ENCODE data around the gene PHF21B.
"Not testable (repeated sequence)": the region's sequence is repeated elsewhere in the genome, so short reads cannot be mapped to it uniquely, and the experiment has no call there.

Gene PHF21B

GRCh38 chr22:44914026-44914721 is 95.6 kb downstream of the PHF21B start:
- DNase-seq, result no peak

- DNase-seq, result no peak
These were observed 96.4 kb downstream of the PHF21B start for GRCh38 chr22:44913198-44913983.

- no peak for DNase-seq
These were observed 100.6 kb downstream of the PHF21B start for GRCh38 chr22:44909241-44909640.

- DNase-seq, result no peak
These were observed 101.8 kb downstream of the PHF21B start for GRCh38 chr22:44907765-44908737.

DNA sequence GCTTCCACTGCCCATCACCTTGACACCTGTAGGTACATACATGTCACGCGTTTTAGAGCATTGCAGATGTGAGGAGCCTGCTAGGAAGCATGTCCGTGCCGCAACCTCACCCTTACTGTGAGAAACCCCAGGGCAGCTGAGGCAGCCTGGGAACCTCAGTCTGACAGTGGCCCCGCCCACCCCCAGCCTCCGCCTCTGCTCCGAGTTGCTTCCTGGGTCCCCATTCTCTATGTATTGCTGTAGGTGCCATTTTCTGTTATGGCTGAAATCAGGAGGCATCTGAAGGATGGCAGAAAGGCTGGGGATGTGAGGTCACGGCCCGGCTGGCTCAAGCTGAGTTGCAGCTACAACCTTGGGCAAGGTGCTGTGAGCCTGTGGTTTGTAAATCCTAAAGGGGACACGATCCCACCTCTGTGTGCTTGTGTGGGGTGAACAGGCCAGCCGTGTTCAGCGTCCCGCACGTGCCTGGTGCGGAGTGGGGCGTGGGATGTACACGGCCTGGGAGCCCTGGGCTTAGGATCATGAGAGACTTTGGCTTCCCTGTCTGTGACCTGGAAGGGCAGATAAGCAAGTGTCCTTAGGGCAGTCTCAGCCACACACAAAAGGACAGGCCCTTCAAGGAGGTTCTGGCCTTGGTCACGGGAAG is 102.7 kb downstream of the PHF21B start:
- no peak for DNase-seq

DNA sequence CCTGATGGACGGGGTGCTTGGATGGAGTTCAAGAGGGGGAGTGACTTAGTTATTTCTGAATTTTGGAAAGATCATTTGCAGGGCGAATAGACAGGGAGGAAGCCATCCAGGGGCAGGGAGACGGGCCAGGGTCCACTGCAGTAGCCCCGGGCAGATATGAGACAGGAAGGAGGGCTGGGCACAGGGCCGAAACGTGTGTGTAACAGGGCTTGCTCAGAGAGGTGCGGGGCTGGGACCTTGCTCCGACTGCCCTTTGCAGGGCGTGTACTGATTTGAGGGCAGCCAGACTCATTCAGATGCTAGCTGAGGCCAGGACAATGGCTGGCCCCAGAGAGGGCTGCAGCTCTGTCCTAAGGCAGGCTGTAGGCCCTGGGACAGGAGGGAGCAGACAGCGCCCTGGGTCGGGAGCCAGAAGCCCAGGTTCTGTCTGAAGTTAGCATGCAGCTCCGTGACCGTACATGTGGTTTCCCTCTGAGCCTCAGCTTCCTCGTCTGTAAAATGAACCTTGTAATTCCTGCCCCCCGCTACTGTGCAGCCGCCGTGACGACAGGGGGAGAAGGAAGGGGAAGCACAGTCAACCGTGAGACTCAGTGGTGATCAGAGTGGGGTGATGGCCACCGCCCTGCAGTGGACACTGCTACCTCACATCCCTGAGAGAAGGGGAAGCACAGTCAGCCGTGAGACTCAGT is 103.4 kb downstream of the PHF21B start:
- DNase-seq, result no peak

GRCh38 chr22:44904492-44905152 is 105.2 kb downstream of the PHF21B start:
- not testable (repeated sequence) for DNase-seq

- not testable (repeated sequence) for DNase-seq
These were observed 106.6 kb downstream of the PHF21B start for GRCh38 chr22:44903164-44903563.

DNA sequence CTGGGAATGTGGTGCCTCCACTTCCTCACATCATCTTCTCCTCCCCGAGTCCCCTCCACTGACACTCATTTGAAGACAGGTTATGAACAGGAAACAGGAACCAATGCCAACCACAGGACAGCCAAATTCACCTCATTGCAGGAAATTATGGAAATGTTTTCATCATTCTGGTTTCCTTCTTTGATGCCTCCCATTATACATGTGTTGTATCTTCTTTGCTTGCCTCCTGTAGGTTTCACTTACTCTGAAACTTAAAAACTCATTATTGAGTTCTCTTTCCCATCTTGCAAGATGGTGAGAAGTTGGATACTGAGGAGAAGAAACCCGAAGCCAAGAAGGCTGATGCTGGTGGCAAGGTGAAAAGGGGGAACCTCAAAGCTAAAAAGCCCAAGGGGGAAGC is 108.5 kb downstream of the PHF21B start:
- no peak for DNase-seq

DNA sequence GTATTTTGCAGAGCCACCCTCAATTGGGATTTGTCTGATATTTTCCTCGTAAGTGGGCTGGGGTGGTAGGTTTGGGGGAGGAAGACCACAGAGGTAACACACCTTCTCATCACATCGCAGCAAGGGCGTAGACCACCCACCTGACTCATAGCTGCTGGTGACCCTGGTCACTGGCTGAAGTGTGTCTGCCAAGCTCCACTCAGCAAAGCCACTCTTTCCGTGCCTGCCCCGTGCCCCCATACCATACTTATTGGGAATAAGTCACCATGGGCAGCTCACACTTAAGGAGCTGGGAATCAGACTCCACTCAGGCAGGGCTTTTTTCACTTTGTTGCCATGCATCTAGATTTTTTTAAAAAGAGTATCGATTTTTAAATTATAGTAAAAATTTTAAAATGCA is 111.6 kb downstream of the PHF21B start:
- DNase-seq, result no peak

GRCh38 chr22:44895296-44896055 is 114.3 kb downstream of the PHF21B start:
- DNase-seq, result no peak

GRCh38 chr22:44894782-44895181 is 115.0 kb downstream of the PHF21B start:
- DNase-seq, result no peak

DNA sequence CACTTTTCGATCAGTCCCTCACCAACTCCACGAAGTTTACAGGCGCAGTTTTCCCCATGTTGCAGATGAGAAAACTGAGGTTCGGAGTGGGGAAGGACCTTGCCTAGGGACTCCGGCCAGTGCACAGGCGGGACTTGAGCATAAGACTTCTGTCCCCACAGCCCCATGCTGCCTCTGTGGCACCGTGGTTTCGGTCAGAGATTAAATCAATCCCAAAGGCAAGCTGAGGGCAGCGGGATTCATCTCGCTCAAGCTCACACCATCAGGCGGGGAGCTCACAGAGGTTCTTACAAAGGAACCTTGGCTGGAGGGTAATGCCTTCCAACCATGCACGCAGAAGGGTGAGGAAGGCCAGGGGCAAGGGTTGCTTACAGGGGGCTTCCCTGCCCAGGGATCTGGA is 115.5 kb downstream of the PHF21B start:
- no peak for DNase-seq

DNA sequence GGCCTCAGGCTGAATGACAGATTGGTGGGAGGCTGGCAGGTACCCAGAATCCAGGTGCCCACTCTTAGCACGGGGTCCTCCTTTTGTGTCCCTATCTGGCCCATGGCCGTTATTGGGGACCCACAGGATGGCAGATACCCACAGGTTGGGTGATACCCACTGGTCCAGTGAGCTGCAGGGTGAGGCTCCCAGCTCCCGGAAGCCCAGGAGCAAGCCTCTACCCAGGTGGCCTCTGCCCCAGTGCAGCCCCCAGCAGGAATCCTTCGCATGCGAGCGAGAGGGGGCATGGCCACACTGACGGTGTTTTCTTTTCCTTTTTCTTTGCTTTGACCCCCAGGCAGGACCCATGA is 116.1 kb downstream of the PHF21B start:
- DNase-seq, result no peak

GRCh38 chr22:44892803-44893730 is 116.7 kb downstream of the PHF21B start:
- DNase-seq, result no peak

GRCh38 chr22:44892243-44892642 is 117.6 kb downstream of the PHF21B start:
- no peak for DNase-seq

DNA sequence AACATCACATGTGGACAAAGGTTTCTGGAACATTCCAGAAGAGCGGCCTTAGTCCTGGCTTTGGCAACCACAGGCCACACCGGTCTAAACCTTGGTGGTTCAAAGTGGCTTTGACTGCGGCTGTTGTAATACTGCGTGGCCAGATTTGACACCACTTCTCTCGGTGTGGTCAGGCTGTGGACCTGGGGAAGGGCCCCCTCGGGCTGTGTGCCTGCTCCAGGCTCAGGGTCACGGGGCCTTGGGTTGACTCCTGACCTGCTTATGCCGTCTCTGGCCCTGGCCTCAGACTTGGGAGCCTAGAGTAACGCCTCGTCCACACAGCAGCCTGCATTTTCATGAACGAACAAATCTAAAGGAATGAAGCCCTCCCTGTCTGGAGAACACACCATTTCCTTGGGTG is 118.0 kb downstream of the PHF21B start:
- no peak for DNase-seq

DNA sequence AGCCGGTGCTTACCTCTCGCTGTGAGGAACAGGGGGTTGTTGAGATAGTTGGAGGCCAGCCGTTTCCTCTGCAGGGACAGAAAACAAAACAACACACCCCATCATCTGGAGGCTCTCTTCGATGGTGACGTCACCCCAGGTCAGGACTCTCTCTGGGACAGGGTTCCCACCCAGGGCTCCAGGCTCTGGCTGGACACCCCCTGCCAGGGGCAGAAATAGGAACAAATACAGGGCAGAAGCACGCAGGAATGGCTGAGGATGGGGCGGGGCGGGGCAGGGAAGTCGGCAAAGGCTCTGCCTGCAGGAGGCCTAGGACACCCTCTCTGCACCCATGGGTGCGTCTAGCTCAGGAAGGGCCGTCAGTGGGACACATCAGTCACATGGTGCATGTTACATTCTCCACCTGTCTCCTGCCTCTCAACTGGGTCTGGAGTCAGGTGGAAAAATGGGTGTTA is 118.5 kb downstream of the PHF21B start:
- no peak for DNase-seq
